GM23338 (cell line): Measurements from ENCODE around the gene RAB11FIP3. TPM values are rescaled to one million over a fixed set of nuclear protein-coding genes. Genes with fewer than 3 reads are reported as not detected.

Source experiments
- ATAC-seq: fragments of 200-7000 bp; cut with Tn5 transposase; 3 replicates; pipeline ENCODE4 v1.9.1; 2020
- DNase-seq: peaks from one replicate; pipeline ENCODE4 v3.0.0-alpha.2; 2015; ENCODE audit warnings: low spot score
- H2AFZ ChIP-seq: fragments of 200-600 bp; sonication (generic); 2 replicates; pipeline ENCODE4 v1.8.0; 2016; ENCODE audit warnings: antibody characterized with exemption, mild to moderate bottlenecking, moderate library complexity
- H3F3A ChIP-seq: fragments of 200-600 bp; sonication (generic); replicated peaks from 2 replicates; pipeline ENCODE4 v1.8.0; 2017; ENCODE audit warnings: antibody characterized with exemption, mixed run types, low read depth
- H3K27ac ChIP-seq: fragments of 200-600 bp; sonication (generic); 2 replicates; pipeline ENCODE4 v1.6.1; 2016; ENCODE audit warnings: low read depth
- H3K27me3 ChIP-seq: fragments of 200-600 bp; sonication (generic); 2 replicates; pipeline ENCODE4 v1.8.0; 2016; ENCODE audit warnings: mild to moderate bottlenecking, mixed run types, moderate library complexity; ENCODE audit not compliant: insufficient read depth
- H3K36me3 ChIP-seq: fragments of 200-600 bp; sonication (generic); 2 replicates; pipeline ENCODE4 v1.8.0; 2016; ENCODE audit warnings: mild to moderate bottlenecking; ENCODE audit not compliant: insufficient read depth
- H3K4me1 ChIP-seq: fragments of 200-600 bp; sonication (generic); 2 replicates; pipeline ENCODE4 v1.8.0; 2016; ENCODE audit warnings: mild to moderate bottlenecking, moderate library complexity; ENCODE audit not compliant: insufficient read depth
- H3K4me2 ChIP-seq: fragments of 200-600 bp; sonication (generic); 2 replicates; pipeline ENCODE4 v1.7.1; 2017; ENCODE audit warnings: mixed run types
- H3K4me3 ChIP-seq: fragments of 200-600 bp; sonication (generic); 2 replicates; pipeline ENCODE4 v1.6.1; 2016; ENCODE audit warnings: mixed run types
- H3K79me2 ChIP-seq: fragments of 200-600 bp; sonication (generic); replicated peaks from 2 replicates; pipeline ENCODE4 v1.8.0; 2017; ENCODE audit warnings: mild to moderate bottlenecking; ENCODE audit not compliant: insufficient read depth
- H3K9me2 ChIP-seq: fragments of 200-600 bp; sonication (generic); 2 replicates; pipeline ENCODE4 v1.8.0; 2017; ENCODE audit not compliant: insufficient read depth
- H4K20me1 ChIP-seq: fragments of 200-600 bp; sonication (generic); replicated peaks from 2 replicates; pipeline ENCODE4 v1.8.0; 2017; ENCODE audit warnings: mild to moderate bottlenecking; ENCODE audit not compliant: insufficient read depth
- H3K27ac Mint-ChIP-seq: 2 replicates; pipeline ENCODE4 v1.8.0; 2020; ENCODE audit warnings: inconsistent platforms, mild to moderate bottlenecking, moderate library complexity, mixed read lengths
- H3K27me3 Mint-ChIP-seq: 3 replicates; pipeline ENCODE4 v1.8.0; 2022; ENCODE audit warnings: low read depth, mild to moderate bottlenecking, moderate library complexity, mixed read lengths, inconsistent platforms; ENCODE audit not compliant: insufficient read depth, poor library complexity
- H3K36me3 Mint-ChIP-seq: 3 replicates; pipeline ENCODE4 v1.8.0; 2021; ENCODE audit warnings: low read depth, mild to moderate bottlenecking, inconsistent platforms, moderate library complexity, mixed read lengths
- H3K4me1 Mint-ChIP-seq: 3 replicates; pipeline ENCODE4 v1.8.0; 2020; ENCODE audit warnings: mild to moderate bottlenecking, inconsistent platforms, mixed read lengths
- H3K4me3 Mint-ChIP-seq: 3 replicates; pipeline ENCODE4 v1.8.0; 2021; ENCODE audit warnings: moderate library complexity, mild to moderate bottlenecking, inconsistent platforms, mixed read lengths
- H3K9me3 Mint-ChIP-seq: 3 replicates; pipeline ENCODE4 v1.8.0; 2020; ENCODE audit warnings: moderate library complexity, mild to moderate bottlenecking, inconsistent platforms, mixed read lengths
- CREB1 ChIP-seq: fragments of 250-450 bp; sonication (Bioruptor Pico); IDR thresholded peaks from 2 replicates; pipeline ENCODE4 v1.5.0; 2020; ENCODE audit warnings: low read depth, mild to moderate bottlenecking, moderate library complexity
- CTCF ChIP-seq, 2 experiments: fragments of 200-600 bp in 1 of 2; sonication (generic) in 1 of 2; conservative IDR thresholded peaks; 2 replicates each; pipeline versions ENCODE4 v1.5.1 to v1.6.1; 2016 to 2017; ENCODE audit warnings: antibody characterized with exemption in 2 of 2, low read depth in 2 of 2, mild to moderate bottlenecking in 2 of 2, moderate library complexity in 1 of 2
- ETS1 ChIP-seq: IDR thresholded peaks from 2 replicates; pipeline ENCODE4 v1.6.1; 2016; ENCODE audit warnings: antibody characterized with exemption
- EZH2phosphoT487 ChIP-seq: fragments of 200-600 bp; sonication (generic); IDR thresholded peaks from one replicate; pipeline ENCODE4 v1.8.1; 2018; ENCODE audit warnings: antibody characterized with exemption; ENCODE audit not compliant: unreplicated experiment
- JUNB ChIP-seq: IDR thresholded peaks from one replicate; pipeline ENCODE4 v1.6.1; 2016; ENCODE audit warnings: antibody characterized with exemption; ENCODE audit not compliant: unreplicated experiment
- NANOG ChIP-seq: IDR thresholded peaks from 2 replicates; pipeline ENCODE4 v1.6.1; 2016; ENCODE audit warnings: antibody characterized with exemption, borderline replicate concordance
- POLR2AphosphoS5 ChIP-seq: IDR thresholded peaks from 2 replicates; pipeline ENCODE4 v1.6.1; 2016; ENCODE audit warnings: antibody characterized with exemption, low read depth
- REST ChIP-seq: IDR thresholded peaks from one replicate; pipeline ENCODE4 v1.6.1; 2018; ENCODE audit warnings: antibody characterized with exemption; ENCODE audit not compliant: unreplicated experiment
- STAT1 ChIP-seq: IDR thresholded peaks from one replicate; pipeline ENCODE4 v1.6.1; 2016; ENCODE audit warnings: antibody characterized with exemption; ENCODE audit not compliant: unreplicated experiment
- ZNF114 ChIP-seq: fragments of 250-450 bp; sonication (Bioruptor Pico); IDR thresholded peaks from 2 replicates; pipeline ENCODE4 v1.5.0; 2020; ENCODE audit warnings: mild to moderate bottlenecking, moderate library complexity
- ZNF331 ChIP-seq: fragments of 250-450 bp; sonication (Bioruptor Pico); IDR thresholded peaks from 2 replicates; pipeline ENCODE4 v1.5.0; 2020; ENCODE audit warnings: low read depth, mild to moderate bottlenecking, moderate library complexity
- ZNF462 ChIP-seq: fragments of 250-450 bp; sonication (Bioruptor Pico); IDR thresholded peaks from 2 replicates; pipeline ENCODE4 v1.5.0; 2020; ENCODE audit warnings: mild to moderate bottlenecking, moderate library complexity
- polyA plus RNA-seq: library from polyadenylated mRNA; unstranded; fragments of >200 nt; fragmentation: Nextera tagmentation; extraction: Ambion mirVana; gene quantifications from 2 replicates; pipeline ENCODE4 v1.2.1, GENCODE V29; 2016
- total RNA-seq: library from RNA; depleted of rRNA; stranded (reverse); fragments of >200 nt; shearing (Covaris generic); gene quantifications from 2 replicates; pipeline ENCODE4 v1.2.3, GENCODE V29; 2014

Gene RAB11FIP3
- total and polyA plus RNA-seq, 2 experiments from 2014 or later, result 3.2 to 29.2 TPM

- H4K20me1 ChIP-seq, result no peaks in the 10 kb centered on the region; the same call in 1 of the 2 replicates
- DNase-seq, result no peak
- no peak overlapping the region for H3K27ac Mint-ChIP-seq
- no peaks in the 10 kb centered on the region for H3K4me1 ChIP-seq
- H2AFZ ChIP-seq, result no peak overlapping the region
- no peaks in the 10 kb centered on the region for H3K36me3 ChIP-seq
- H3K4me1 Mint-ChIP-seq, result no peaks in the 10 kb centered on the region
- H3K36me3 Mint-ChIP-seq, result peaks cover 3% of the 10 kb centered on the region; the same call in 1 of the 3 replicates
- peaks cover 6% of the 10 kb centered on the region; the same call in 1 of the 2 replicates for H3K27me3 ChIP-seq
- H3K9me3 Mint-ChIP-seq, result no peaks in the 10 kb centered on the region
- H3K4me2 ChIP-seq, result no peak overlapping the region
- H3F3A ChIP-seq, result 0 out of 2 replicates have a peak, but pooled peaks cover 5% of the 10 kb centered on the region
- no peak overlapping the region for H3K27ac ChIP-seq
- no peak for ATAC-seq
- H3K27me3 Mint-ChIP-seq, result peaks cover 7% of the 10 kb centered on the region
- no peaks in the 10 kb centered on the region for H3K79me2 ChIP-seq
- no peak overlapping the region for H3K4me3 Mint-ChIP-seq
- H3K9me2 ChIP-seq, result no peaks in the 10 kb centered on the region
- H3K4me3 ChIP-seq, result no peak overlapping the region
- TF ChIP-seq ZNF331 (CRISPR knock-in tag) (no peak), CREB1 (CRISPR knock-in tag) (no peak), ZNF462 (no peak), CTCF (conservative IDR thresholded peaks at IDR 0.05; ENCODE audit: low read depth in 2 of 2) (no peak), NANOG (no peak), EZH2phosphoT487 (no peak), REST (no peak), POLR2AphosphoS5 (no peak), JUNB (no peak), ETS1 (no peak), ZNF114 (CRISPR knock-in tag) (no peak), STAT1 (no peak)
These were observed 128.3 kb downstream of the RAB11FIP3 start for GRCh38 chr16:553601-554296.
